Measurements from ENCODE around the gene ABCB4.

Gene ABCB4

DNA sequence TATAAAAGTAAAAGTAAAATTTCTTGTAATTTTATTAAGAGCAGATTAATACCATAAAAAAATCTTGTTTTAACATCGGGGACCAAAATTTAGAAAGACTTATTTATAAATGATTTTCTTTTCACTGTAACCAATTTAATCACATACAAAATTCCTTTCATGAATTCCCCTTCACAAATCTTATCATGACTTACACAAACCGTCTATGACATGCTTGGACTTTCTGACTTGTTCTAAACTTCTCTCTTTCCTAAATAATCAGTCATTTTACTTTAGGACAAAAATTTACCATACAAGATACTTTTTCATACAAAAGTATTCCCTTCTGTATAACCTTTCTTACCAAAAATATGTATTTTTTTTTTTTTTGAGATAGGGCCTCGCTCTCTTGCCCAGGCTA is 120.7 kb downstream of the ABCB4 start:
- Mint-ChIP-seq H3K4me1 (no peaks in the 10 kb centered on the region), H3K27me3 (ENCODE audit: low read depth, poor library complexity) (no peaks in the 10 kb centered on the region), H3K27ac (no peak overlapping the region), H3K36me3 (ENCODE audit: low read depth) (peaks cover 99% of the 10 kb centered on the region), H3K4me3 (no peak overlapping the region), H3K9me3 (peaks cover 78% of the 10 kb centered on the region)
- DNase-seq, result no peak
- TF ChIP-seq, protein P1, sequence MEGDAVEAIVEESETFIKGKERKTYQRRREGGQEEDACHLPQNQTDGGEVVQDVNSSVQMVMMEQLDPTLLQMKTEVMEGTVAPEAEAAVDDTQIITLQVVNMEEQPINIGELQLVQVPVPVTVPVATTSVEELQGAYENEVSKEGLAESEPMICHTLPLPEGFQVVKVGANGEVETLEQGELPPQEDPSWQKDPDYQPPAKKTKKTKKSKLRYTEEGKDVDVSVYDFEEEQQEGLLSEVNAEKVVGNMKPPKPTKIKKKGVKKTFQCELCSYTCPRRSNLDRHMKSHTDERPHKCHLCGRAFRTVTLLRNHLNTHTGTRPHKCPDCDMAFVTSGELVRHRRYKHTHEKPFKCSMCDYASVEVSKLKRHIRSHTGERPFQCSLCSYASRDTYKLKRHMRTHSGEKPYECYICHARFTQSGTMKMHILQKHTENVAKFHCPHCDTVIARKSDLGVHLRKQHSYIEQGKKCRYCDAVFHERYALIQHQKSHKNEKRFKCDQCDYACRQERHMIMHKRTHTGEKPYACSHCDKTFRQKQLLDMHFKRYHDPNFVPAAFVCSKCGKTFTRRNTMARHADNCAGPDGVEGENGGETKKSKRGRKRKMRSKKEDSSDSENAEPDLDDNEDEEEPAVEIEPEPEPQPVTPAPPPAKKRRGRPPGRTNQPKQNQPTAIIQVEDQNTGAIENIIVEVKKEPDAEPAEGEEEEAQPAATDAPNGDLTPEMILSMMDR (IDR thresholded peaks at IDR 0.05), result no peak
